Type B pancreatic cell (in vitro differentiated cells): ENCODE data around the gene SMCO4. TPM values are rescaled to one million over a fixed set of nuclear protein-coding genes. Genes with fewer than 3 reads are reported as not detected.

Experiments
- DNase-seq: peaks from one replicate; pipeline ENCODE4 v3.0.0; 2021; ENCODE audit warnings: mixed read lengths; ENCODE audit not compliant: unreplicated experiment; ENCODE audit errors: extremely low spot score
- H3K27ac Mint-ChIP-seq: 2 replicates; pipeline ENCODE4 v1.8.0; 2021; ENCODE audit warnings: mild to moderate bottlenecking, mixed read lengths
- H3K27me3 Mint-ChIP-seq: 2 replicates; pipeline ENCODE4 v1.8.0; 2021; ENCODE audit warnings: mixed read lengths
- H3K36me3 Mint-ChIP-seq: 2 replicates; pipeline ENCODE4 v1.8.0; 2021; ENCODE audit warnings: mixed read lengths
- H3K4me1 Mint-ChIP-seq: one replicate; pipeline ENCODE4 v1.8.0; 2021; ENCODE audit warnings: mixed read lengths; ENCODE audit not compliant: unreplicated experiment
- H3K4me3 Mint-ChIP-seq: 2 replicates; pipeline ENCODE4 v1.8.0; 2021; ENCODE audit warnings: mild to moderate bottlenecking, mixed read lengths
- H3K9me3 Mint-ChIP-seq: 2 replicates; pipeline ENCODE4 v1.8.0; 2021; ENCODE audit warnings: mixed read lengths
- total RNA-seq: library from RNA; stranded (reverse); gene quantifications from 2 replicates; pipeline ENCODE4 v1.2.1, GENCODE V29; 2021; ENCODE audit warnings: low replicate concordance
- TF ChIP-seq, protein P1 (sequence below): fragments of 200-600 bp; sonication (generic); conservative IDR thresholded peaks from 2 replicates; pipeline ENCODE4 v1.5.0; 2021; ENCODE audit warnings: antibody characterized with exemption, mild to moderate bottlenecking

Gene SMCO4
- total RNA-seq, 1 donor from 2014 or later = 18.2 TPM

DNA sequence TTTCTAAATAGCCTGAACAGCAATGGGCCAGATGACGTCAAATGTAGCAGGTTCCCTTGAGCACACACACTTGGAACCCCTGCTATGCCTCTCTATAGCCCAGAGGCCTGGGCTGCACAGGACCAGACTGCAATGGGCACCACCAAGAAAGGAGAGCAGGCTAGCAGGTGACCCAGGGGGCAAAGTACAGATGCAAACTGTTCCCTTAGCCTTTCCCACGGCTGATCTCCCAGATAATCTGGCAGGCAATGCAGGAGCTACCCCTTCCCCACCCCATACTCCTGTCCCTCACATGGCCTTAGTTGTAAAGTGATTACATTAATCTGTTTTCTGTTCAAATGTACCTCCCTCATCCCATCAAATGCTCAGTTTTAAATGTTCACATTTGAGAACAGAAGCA, 41.3 kb downstream of the SMCO4 start:
- DNase-seq = no peak
- TF ChIP-seq, protein P1, sequence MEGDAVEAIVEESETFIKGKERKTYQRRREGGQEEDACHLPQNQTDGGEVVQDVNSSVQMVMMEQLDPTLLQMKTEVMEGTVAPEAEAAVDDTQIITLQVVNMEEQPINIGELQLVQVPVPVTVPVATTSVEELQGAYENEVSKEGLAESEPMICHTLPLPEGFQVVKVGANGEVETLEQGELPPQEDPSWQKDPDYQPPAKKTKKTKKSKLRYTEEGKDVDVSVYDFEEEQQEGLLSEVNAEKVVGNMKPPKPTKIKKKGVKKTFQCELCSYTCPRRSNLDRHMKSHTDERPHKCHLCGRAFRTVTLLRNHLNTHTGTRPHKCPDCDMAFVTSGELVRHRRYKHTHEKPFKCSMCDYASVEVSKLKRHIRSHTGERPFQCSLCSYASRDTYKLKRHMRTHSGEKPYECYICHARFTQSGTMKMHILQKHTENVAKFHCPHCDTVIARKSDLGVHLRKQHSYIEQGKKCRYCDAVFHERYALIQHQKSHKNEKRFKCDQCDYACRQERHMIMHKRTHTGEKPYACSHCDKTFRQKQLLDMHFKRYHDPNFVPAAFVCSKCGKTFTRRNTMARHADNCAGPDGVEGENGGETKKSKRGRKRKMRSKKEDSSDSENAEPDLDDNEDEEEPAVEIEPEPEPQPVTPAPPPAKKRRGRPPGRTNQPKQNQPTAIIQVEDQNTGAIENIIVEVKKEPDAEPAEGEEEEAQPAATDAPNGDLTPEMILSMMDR = no peak
- H3K4me1 Mint-ChIP-seq = peaks cover 6% of the 10 kb centered on the region
- H3K36me3 Mint-ChIP-seq = peaks cover 10% of the 10 kb centered on the region
- H3K27me3 Mint-ChIP-seq = no peaks in the 10 kb centered on the region
- peaks cover 5% of the 10 kb centered on the region for H3K9me3 Mint-ChIP-seq
- no peak overlapping the region for H3K4me3 Mint-ChIP-seq
- H3K27ac Mint-ChIP-seq = no peak overlapping the region

DNA sequence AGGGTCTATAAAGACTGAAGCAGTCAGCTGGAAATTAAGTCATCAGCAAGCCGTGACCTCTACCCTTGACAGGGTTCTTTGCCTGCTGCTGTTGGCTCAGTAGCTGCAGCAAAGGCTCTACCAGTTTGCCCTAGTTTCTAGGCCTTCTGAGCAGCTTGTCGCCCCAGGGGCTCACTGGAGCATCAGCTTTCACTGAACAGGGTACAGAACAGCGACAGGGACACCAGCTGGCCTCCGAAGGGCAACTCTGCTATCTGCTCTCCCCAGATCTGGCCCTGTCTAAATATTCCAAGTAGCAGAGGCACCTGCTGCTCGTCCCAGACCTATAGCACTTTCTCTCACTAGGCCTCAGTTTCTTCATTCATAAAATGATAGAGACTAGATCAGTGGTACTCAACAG, 42.4 kb downstream of the SMCO4 start:
- Mint-ChIP-seq H3K27me3 (peaks cover 6% of the 10 kb centered on the region), H3K36me3 (peaks cover 16% of the 10 kb centered on the region), H3K27ac (no peak overlapping the region), H3K4me3 (no peak overlapping the region), H3K9me3 (peaks cover 5% of the 10 kb centered on the region), H3K4me1 (peaks cover 6% of the 10 kb centered on the region)
- TF ChIP-seq, protein P1 = no peak
- no peak for DNase-seq

DNA sequence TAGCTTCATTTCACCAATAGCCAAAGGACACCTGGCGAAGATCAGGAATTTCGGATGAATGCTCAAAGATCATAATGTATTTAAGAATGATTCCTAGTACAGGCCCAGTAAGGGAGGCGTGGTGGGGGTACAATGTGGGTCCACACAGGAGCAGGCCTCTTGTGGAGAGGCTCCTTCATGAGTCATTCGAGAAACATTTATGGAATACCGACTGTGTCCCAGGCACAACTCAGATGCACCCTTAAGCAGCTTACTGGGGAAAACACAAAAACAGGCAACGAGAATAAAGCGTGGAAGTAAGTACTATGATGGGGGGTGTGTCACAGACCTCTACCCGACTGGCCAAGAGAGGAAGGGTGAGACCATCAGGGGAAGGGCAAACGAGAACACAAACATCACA, 44.5 kb downstream of the SMCO4 start:
- Mint-ChIP-seq H3K36me3 (peaks cover 17% of the 10 kb centered on the region), H3K4me1 (peaks cover 10% of the 10 kb centered on the region), H3K4me3 (no peak overlapping the region), H3K27me3 (peaks cover 23% of the 10 kb centered on the region), H3K9me3 (peaks cover 5% of the 10 kb centered on the region), H3K27ac (peak overlapping the region; percentile 37)
- TF ChIP-seq, protein P1 = no peak
- DNase-seq = no peak

DNA sequence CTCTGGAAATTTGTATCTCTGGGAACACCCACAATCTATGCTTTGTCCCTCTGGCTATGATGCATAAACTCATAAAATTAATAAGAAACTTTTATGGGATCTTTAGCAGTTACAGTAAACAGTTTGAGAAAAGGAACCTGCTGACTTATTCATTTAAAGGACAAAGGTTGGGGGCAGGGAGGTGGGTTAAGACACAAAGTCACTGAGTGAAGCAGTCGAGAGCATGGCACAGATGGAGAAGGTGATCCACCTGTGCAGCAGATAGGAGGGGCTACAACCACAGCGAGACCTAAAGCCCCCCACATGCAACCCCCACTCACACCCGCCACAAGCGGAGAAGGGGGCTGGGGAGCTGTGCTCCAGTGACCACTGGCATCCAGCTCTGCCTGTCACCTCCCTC, 45.0 kb downstream of the SMCO4 start:
- H3K36me3 Mint-ChIP-seq = peaks cover 12% of the 10 kb centered on the region
- H3K27ac Mint-ChIP-seq = no peak overlapping the region
- no peaks in the 10 kb centered on the region for H3K9me3 Mint-ChIP-seq
- peaks cover 27% of the 10 kb centered on the region for H3K27me3 Mint-ChIP-seq
- peaks cover 15% of the 10 kb centered on the region for H3K4me1 Mint-ChIP-seq
- TF ChIP-seq, protein P1 = no peak
- no peak overlapping the region for H3K4me3 Mint-ChIP-seq
- no peak for DNase-seq

DNA sequence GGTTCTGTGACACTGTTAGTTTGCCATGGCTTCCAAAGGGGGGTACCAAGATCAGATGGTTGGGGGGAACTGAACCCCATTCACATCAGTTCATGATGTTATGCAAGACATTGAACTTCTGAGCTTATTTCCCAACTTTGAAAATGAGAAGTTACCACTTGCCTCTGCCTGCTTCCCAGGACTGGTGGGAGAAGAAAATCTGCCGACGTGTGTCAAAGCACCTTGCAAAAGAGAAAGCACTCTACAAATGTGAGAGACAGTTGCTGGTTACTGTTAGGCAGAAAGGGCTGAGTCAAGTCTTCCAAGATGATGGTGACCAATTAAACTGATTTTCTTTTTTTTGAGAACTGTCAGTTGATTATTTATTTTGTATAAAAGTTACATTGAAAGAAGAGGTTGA, 45.6 kb downstream of the SMCO4 start:
- Mint-ChIP-seq H3K36me3 (peaks cover 12% of the 10 kb centered on the region), H3K9me3 (no peaks in the 10 kb centered on the region), H3K4me1 (peaks cover 15% of the 10 kb centered on the region), H3K27me3 (peaks cover 27% of the 10 kb centered on the region), H3K4me3 (no peak overlapping the region), H3K27ac (no peak overlapping the region)
- TF ChIP-seq, protein P1 = no peak
- no peak for DNase-seq

DNA sequence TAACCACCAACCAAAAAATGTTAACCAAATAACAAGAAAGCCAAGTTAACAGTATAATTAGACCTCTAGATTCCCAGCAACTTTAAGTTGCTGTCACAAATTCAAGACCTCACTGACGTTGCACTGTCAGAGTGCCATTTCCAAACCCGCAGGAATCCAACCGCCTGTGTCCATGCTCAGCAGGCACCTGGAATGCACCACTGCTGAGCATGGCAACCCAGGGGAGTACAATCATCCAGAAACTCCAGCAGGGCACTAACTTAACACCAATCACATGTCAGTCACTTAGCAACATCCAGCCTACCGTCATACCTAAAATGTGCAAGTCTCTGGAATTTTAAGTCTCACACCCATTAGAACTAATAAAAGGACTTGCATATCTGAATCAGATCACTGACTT, 48.8 kb downstream of the SMCO4 start:
- H3K4me3 Mint-ChIP-seq = no peak overlapping the region

More for the DNA sequence above, 48.8 kb downstream of the SMCO4 start:
- peaks cover 12% of the 10 kb centered on the region for H3K36me3 Mint-ChIP-seq
- TF ChIP-seq, protein P1 = no peak
- peaks cover 40% of the 10 kb centered on the region for H3K27me3 Mint-ChIP-seq
- no peak for DNase-seq
- H3K4me1 Mint-ChIP-seq = peaks cover 25% of the 10 kb centered on the region
- peak overlapping the region; percentile 15 for H3K27ac Mint-ChIP-seq
- no peaks in the 10 kb centered on the region for H3K9me3 Mint-ChIP-seq
